WI38 (cell line): Measurements from ENCODE around the gene ARL6IP6.
"Not testable (repeated sequence)": the region's sequence is repeated elsewhere in the genome, so short reads cannot be mapped to it uniquely, and the experiment has no call there.

Source experiments
- H3K4me3 ChIP-seq: 2 replicates; pipeline ENCODE4 v1.5.1; 2011; ENCODE audit warnings: low read depth, mild to moderate bottlenecking, control low read depth, low read length
- CTCF ChIP-seq: IDR thresholded peaks from 2 replicates; pipeline ENCODE4 v1.5.1; 2012; ENCODE audit warnings: low read depth, mild to moderate bottlenecking, control low read depth, low read length

ARL6IP6 gene

GRCh38 chr2:152720794-152721193 lies 2.4 kb downstream of the ARL6IP6 start:
- TF ChIP-seq CTCF, result no peak
- no peak overlapping the region for H3K4me3 ChIP-seq

- not testable (repeated sequence) for H3K4me3 ChIP-seq
Measured at GRCh38 chr2:152722639-152723038, 4.2 kb downstream of the ARL6IP6 start.

- no peak for TF ChIP-seq CTCF
- no peak overlapping the region for H3K4me3 ChIP-seq
Measured at GRCh38 chr2:152723918-152724317, 5.5 kb downstream of the ARL6IP6 start.

GRCh38 chr2:152729844-152730243 lies 11.4 kb downstream of the ARL6IP6 start:
- TF ChIP-seq CTCF, result no peak
- H3K4me3 ChIP-seq, result no peak overlapping the region

- no peak for TF ChIP-seq CTCF
- H3K4me3 ChIP-seq, result no peak overlapping the region
Measured at GRCh38 chr2:152730591-152731333, 12.3 kb downstream of the ARL6IP6 start.

GRCh38 chr2:152737509-152737908 lies 19.1 kb downstream of the ARL6IP6 start:
- not testable (repeated sequence) for H3K4me3 ChIP-seq

- no peak overlapping the region for H3K4me3 ChIP-seq
- no peak for TF ChIP-seq CTCF
Measured at GRCh38 chr2:152738438-152738837, 20.0 kb downstream of the ARL6IP6 start.

- H3K4me3 ChIP-seq, result not testable (repeated sequence)
Measured at GRCh38 chr2:152739705-152740104, 21.3 kb downstream of the ARL6IP6 start.

GRCh38 chr2:152740743-152741328 lies 22.4 kb downstream of the ARL6IP6 start:
- H3K4me3 ChIP-seq, result no peak overlapping the region
- TF ChIP-seq CTCF, result peak; percentile 50; the same call in 1 of the 2 replicates
